ENCODE measurements around the gene ZGPAT. TPM values are rescaled to one million over a fixed set of nuclear protein-coding genes. Genes with fewer than 3 reads are reported as not detected.

ZGPAT gene
- total and polyA plus RNA-seq, 10 of the 15 experiments (the other 5 are each of a cell fraction or from before 2014, with no cell fraction given) = 0.58 to 52.9 (median 18.0) TPM

GRCh38 chr20:63696306-63696627 is 11.6 kb upstream of the ZGPAT start:
- no peak for TF ChIP-seq ZBTB4 (CRISPR knock-in tag; IDR thresholded peaks at IDR 0.05)
- TF ChIP-seq MLLT1 (IDR thresholded peaks at IDR 0.05) = no peak
- no peak for TF ChIP-seq BACH1 (IDR thresholded peaks at IDR 0.05; ENCODE audit: borderline replicate concordance)
- peak; percentile 29 for TF ChIP-seq USF1 (IDR thresholded peaks at IDR 0.05; ENCODE audit: borderline replicate concordance, extremely low read length, insufficient read depth, low read depth, low read length)
- 0 out of 2 replicates have a peak, but pooled peaks have one; percentile 57 for TF ChIP-seq MTA3 (IDR thresholded peaks at IDR 0.05; ENCODE audit: borderline replicate concordance, low read length)
- peak; percentile 15; the same call in 1 of the 2 replicates for TF ChIP-seq POLR2A (IDR thresholded peaks at IDR 0.05; ENCODE audit: low read depth, low read length)
- 0 out of 2 replicates have a peak, but pooled peaks have one; percentile 10 for TF ChIP-seq CREB1 (IDR thresholded peaks at IDR 0.05; ENCODE audit: low read depth)
- TF ChIP-seq NFYB (IDR thresholded peaks at IDR 0.05; ENCODE audit: insufficient read depth, low read depth, low read length) = no peak
- TF ChIP-seq TCF12 (IDR thresholded peaks at IDR 0.05; ENCODE audit: low read depth, low read length) = no peak
- no peak overlapping the region for H3K4me2 ChIP-seq (ENCODE audit: control insufficient read depth, insufficient read depth)

More at GRCh38 chr20:63696306-63696627, 11.6 kb upstream of the ZGPAT start:
- Histone ChIP-seq H4K20me1 (ENCODE audit: control insufficient read depth, insufficient read depth) (no peaks in the 10 kb centered on the region), H2AFZ (ENCODE audit: control insufficient read depth, low read depth, low read length) (no peak overlapping the region), H3K79me2 (ENCODE audit: control insufficient read depth, insufficient read depth, low read length) (no peaks in the 10 kb centered on the region), H3K4me3 (no peak overlapping the region), H3K4me1 (ENCODE audit: control insufficient read depth, insufficient read depth, low read length) (peaks cover 16% of the 10 kb centered on the region), H3K36me3 (ENCODE audit: control insufficient read depth in 2 of 2, insufficient read depth in 2 of 2, low read length in 1 of 2) (no peaks in the 10 kb centered on the region), H3K9ac (ENCODE audit: control insufficient read depth, insufficient read depth, low read length) (no peak overlapping the region), H3K9me3 (replicated peaks; ENCODE audit: control insufficient read depth, insufficient read depth, low read length) (no peaks in the 10 kb centered on the region), H3K27ac (ENCODE audit: control insufficient read depth, insufficient read depth) (no peak overlapping the region), H3K27me3 (replicated peaks in 1 of 2; ENCODE audit: control insufficient read depth in 2 of 2, insufficient read depth in 2 of 2, low read length in 1 of 2) (no peaks in the 10 kb centered on the region)
- DNase-seq (ENCODE audit: low read depth, low spot score) (no peak), FAIRE-seq (no peak), ATAC-seq (peak; percentile 6; the same call in 2 of the 3 replicates)
- intact Hi-C loops (cut with micrococcal nuclease; ENCODE audit: unreplicated experiment) = no loop called here
- POLR2A ChIA-PET = no interaction called here
- in situ Hi-C loops (cut with MboI) = no loop called here
- CTCF ChIA-PET = no interaction called here
- RAD21 ChIA-PET (ENCODE audit: unreplicated experiment) = no interaction called here
- SMC1A ChIA-PET (ENCODE audit: uncharacterized antibody, unreplicated experiment) = no interaction called here
- WGBS (ENCODE audit: insufficient coverage, insufficient replicate concordance, low lambda C conversion rate, missing lambda C conversion rate) = 12% methylated on average over 5 of the region's 6 CpGs
- no TSS peak for BruUV-seq (replicated peaks)

Data from GM12878 (cell line).